GM21447 (cell line): ENCODE data around the gene TC2N.
"Not testable (repeated sequence)": the region's sequence is repeated elsewhere in the genome, so short reads cannot be mapped to it uniquely, and the experiment has no call there.

Source experiments
- ATAC-seq: cut with Tn5 transposase; IDR thresholded peaks from one replicate; pipeline ENCODE4 v1.9.1; 2021; ENCODE audit not compliant: unreplicated experiment

TC2N gene

GRCh38 chr14:91889477-91890211 is 22.3 kb upstream of the TC2N start:
- ATAC-seq: no peak

GRCh38 chr14:91888641-91889476 is 21.5 kb upstream of the TC2N start:
- ATAC-seq: no peak

GRCh38 chr14:91886961-91887360 is 19.6 kb upstream of the TC2N start:
- ATAC-seq: no peak

DNA sequence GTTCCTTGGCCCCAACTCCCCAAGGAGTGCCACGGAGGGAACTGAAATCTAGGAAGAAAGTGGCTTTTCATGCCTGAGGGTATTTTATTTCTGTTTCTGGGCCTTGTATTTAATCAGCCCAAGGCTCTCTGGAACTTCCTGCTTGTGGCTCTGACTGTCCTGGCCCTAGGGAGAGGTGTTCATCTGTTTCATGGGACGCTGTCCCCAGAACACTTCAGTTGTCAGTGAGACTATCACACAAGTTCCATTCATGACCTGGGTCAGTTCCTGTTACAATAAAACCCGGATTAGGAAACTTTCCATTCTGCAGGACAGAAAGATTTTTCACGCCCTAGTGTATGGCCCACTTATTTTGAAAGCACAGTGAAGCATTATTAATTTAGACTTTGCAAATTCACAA is 18.5 kb upstream of the TC2N start:
- no peak for ATAC-seq

DNA sequence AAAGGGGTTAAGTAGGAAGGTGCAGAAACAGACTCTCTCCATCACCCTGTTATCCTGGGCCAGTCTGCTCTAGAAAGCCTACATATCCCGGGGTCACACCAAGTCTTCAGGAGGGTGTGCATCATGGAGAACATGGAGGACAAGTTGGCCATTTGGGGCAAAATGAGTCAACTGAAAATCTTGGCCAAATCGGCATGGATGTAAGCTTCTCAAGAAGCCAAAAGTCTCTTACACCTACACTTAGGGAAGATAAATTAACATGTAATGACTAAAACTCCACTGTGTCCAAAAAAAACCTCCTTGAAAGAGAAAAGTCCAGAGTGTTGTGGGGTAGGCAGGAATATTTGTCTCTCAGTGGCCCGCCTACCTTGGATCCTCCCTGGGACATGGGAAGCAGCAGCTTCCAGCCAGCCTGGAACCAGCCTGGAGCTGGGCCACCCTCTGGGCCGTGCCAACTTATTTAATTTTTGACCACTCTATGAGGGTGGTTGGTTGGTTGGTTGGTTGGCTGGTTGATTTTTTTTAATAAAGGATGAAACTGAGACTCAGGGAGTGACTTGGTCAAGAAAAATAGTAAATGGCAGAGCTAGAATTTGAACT is 17.9 kb upstream of the TC2N start:
- no peak for ATAC-seq

DNA sequence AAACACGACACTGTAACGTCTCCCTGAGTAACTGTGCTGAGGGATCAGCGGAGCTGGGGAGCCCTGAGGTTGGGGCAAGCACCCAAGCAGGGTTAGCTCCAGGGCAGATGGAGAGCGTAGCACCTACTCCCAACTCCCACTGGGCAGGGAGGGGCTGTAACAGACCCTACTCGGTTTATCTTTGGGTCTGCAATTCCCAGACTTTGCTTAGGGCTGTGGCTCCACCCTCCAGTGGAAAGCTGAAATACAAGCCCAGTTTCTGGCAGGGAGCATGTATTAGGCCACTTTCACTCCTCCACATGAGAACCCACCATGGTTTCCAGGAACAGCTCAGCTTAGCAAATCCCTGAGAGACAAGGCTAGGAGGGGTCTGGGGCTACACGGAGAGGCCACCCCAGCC is 17.3 kb upstream of the TC2N start:
- ATAC-seq: no peak

DNA sequence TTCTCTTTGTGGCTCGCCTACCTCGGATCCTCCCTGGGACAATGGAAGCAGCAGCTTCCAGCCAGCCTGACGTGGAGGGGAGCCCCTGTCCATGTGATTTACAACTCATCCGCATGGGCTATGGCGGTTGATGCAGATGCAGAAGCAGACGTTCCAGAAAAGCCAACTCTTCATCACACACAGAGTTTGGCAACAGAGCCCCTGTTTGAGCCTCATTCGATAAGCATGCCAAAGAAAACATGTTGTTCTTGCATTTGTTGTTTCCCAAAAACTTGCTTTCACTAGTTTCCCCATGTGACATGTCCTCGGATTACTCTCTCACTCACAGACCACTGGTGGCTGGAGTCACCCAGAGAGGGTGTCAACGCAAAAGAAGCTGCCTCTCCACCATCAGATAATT is 16.4 kb upstream of the TC2N start:
- ATAC-seq: no peak

- no peak for ATAC-seq
These were observed 15.4 kb upstream of the TC2N start for GRCh38 chr14:91882776-91883175.

DNA sequence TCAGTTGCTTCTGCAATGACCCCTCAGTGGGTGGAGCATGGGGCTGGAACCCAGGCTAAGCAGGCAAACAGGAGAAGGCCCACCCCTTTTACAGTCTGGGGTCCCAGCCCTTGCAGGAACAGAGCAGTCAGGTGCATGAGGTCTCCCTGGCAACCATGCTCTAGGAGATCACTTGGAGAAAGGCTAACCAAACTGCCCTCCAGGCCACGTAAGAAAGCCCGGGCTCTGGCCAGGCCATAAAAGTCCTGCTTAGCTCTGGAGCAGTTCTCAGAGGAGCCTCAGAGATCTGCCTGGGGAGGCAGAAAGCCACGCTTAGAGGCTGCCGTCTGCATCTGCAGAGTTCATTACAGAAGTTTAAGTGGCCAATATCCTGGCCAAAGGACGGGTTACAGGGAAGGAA is 15.0 kb upstream of the TC2N start:
- ATAC-seq: no peak

DNA sequence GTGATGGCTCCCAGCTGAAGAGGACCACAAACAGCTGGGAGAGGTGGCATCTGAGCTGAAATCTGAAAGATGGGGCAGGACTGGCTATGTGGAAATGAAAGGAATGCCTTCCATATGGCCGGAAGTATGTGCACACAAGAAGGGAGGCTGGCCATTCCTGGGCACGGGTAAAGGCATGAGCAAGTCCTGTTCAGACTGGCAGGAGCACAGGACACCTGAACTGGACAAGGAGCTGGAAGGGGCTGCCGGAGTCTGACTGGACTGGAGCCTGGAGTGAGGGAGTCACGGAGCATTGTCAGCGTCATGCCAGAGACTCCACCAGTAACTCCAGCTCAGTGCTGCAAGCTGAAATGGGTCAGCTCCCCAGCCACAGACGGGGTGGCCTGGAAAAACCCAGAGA is 11.9 kb upstream of the TC2N start:
- no peak for ATAC-seq

DNA sequence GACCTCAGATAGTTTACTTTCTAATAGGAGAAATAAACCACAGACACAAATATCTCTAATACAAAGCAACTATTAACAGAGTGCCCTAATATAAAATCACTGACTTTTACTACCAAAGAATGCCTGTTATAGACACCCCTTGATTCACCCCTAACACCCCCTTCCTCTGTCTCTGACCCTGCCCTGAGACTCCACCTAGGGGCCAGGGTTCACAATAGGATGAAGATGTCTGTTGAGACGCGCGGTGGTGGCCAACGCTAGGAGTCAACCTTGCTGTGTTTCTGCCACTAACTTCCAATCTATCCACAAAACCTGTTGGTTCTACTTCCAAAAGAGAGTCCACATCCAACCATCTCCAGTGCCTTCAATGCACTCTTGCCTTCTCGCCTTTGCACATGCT is 10.9 kb upstream of the TC2N start:
- no peak for ATAC-seq

GRCh38 chr14:91877376-91877915 is 10.1 kb upstream of the TC2N start:
- no peak for ATAC-seq

- no peak for ATAC-seq
These were observed 9.2 kb upstream of the TC2N start for GRCh38 chr14:91876492-91876891.

- no peak for ATAC-seq
These were observed 8.4 kb upstream of the TC2N start for GRCh38 chr14:91875525-91876286.

GRCh38 chr14:91873471-91874415 is 6.4 kb upstream of the TC2N start:
- peak; percentile 77 for ATAC-seq

GRCh38 chr14:91872517-91873470 is 5.5 kb upstream of the TC2N start:
- ATAC-seq: peak; percentile 17

GRCh38 chr14:91872011-91872501 is 4.7 kb upstream of the TC2N start:
- peak; percentile 52 for ATAC-seq

DNA sequence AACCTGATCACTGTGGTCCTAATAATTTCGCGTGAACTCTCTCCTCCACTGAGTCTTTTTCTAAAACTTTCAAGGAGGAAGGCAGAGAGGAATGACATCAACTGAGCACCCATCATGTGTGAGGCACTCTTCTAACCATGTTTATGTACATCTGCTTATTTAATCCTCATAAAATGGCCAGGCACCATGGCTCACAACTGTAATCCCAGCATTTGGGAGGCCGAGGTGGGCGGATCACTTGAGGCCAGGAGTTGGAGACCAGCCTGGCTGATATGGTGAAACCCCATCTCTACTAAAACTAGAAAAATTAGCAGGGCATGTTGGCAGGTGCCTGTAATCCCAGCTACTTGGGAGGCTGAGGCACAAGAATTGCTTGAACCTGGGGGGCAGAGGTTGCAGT is 4.1 kb upstream of the TC2N start:
- not testable (repeated sequence) for ATAC-seq

DNA sequence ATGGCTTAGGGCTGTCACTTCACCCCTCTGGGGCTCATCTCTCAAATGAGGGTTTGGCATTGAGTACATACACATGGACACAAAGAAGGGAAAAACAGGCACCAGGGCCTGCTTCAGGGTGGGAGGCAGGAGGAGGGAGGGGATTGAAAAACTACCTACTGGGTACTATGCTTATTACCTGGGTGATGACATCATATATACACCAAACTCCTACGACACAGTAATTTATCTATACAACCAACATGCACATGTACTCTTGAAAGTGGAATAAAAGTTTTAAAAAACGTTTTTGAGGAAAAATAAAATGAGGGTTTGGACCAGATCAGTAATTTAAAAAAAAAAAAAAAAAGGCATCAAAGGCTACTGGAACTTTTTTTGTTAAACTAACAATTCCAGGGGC is 3.6 kb upstream of the TC2N start:
- ATAC-seq: no peak
